ENCODE data around the gene UVSSA. TPM values are rescaled to one million over a fixed set of nuclear protein-coding genes. Genes with fewer than 3 reads are reported as not detected.
"Not testable (repeated sequence)": the region's sequence is repeated elsewhere in the genome, so short reads cannot be mapped to it uniquely, and the experiment has no call there.

The UVSSA gene
- total RNA-seq, 1 donor from 2014 or later = 22.1 TPM

- no peak for DNase-seq (ENCODE audit: low spot score)
- TF ChIP-seq, protein P1, sequence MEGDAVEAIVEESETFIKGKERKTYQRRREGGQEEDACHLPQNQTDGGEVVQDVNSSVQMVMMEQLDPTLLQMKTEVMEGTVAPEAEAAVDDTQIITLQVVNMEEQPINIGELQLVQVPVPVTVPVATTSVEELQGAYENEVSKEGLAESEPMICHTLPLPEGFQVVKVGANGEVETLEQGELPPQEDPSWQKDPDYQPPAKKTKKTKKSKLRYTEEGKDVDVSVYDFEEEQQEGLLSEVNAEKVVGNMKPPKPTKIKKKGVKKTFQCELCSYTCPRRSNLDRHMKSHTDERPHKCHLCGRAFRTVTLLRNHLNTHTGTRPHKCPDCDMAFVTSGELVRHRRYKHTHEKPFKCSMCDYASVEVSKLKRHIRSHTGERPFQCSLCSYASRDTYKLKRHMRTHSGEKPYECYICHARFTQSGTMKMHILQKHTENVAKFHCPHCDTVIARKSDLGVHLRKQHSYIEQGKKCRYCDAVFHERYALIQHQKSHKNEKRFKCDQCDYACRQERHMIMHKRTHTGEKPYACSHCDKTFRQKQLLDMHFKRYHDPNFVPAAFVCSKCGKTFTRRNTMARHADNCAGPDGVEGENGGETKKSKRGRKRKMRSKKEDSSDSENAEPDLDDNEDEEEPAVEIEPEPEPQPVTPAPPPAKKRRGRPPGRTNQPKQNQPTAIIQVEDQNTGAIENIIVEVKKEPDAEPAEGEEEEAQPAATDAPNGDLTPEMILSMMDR (IDR thresholded peaks at IDR 0.05; ENCODE audit: unreplicated experiment) = no peak
- H3K9me3 Mint-ChIP-seq (ENCODE audit: unreplicated experiment) = no peaks in the 10 kb centered on the region
- H3K4me1 Mint-ChIP-seq (ENCODE audit: unreplicated experiment) = peaks cover 18% of the 10 kb centered on the region
- H3K4me3 Mint-ChIP-seq (ENCODE audit: unreplicated experiment) = no peak overlapping the region
- H3K27ac Mint-ChIP-seq (ENCODE audit: unreplicated experiment) = no peak overlapping the region
- H3K36me3 Mint-ChIP-seq (ENCODE audit: low read depth, unreplicated experiment) = peaks cover 27% of the 10 kb centered on the region
- peaks cover 4% of the 10 kb centered on the region for H3K27me3 Mint-ChIP-seq (ENCODE audit: unreplicated experiment)
These were observed 24.9 kb upstream of the UVSSA start for GRCh38 chr4:1321946-1322650.

- TF ChIP-seq, protein P1 (IDR thresholded peaks at IDR 0.05; ENCODE audit: unreplicated experiment) = no peak
- H3K9me3 Mint-ChIP-seq (ENCODE audit: unreplicated experiment) = no peaks in the 10 kb centered on the region
- H3K4me3 Mint-ChIP-seq (ENCODE audit: unreplicated experiment) = no peak overlapping the region
- H3K4me1 Mint-ChIP-seq (ENCODE audit: unreplicated experiment) = peaks cover 15% of the 10 kb centered on the region
- DNase-seq (ENCODE audit: low spot score) = no peak
- no peak overlapping the region for H3K27ac Mint-ChIP-seq (ENCODE audit: unreplicated experiment)
- H3K27me3 Mint-ChIP-seq (ENCODE audit: unreplicated experiment) = peaks cover 2% of the 10 kb centered on the region
- peaks cover 24% of the 10 kb centered on the region for H3K36me3 Mint-ChIP-seq (ENCODE audit: low read depth, unreplicated experiment)
These were observed 23.8 kb upstream of the UVSSA start for GRCh38 chr4:1323280-1323634.

DNA sequence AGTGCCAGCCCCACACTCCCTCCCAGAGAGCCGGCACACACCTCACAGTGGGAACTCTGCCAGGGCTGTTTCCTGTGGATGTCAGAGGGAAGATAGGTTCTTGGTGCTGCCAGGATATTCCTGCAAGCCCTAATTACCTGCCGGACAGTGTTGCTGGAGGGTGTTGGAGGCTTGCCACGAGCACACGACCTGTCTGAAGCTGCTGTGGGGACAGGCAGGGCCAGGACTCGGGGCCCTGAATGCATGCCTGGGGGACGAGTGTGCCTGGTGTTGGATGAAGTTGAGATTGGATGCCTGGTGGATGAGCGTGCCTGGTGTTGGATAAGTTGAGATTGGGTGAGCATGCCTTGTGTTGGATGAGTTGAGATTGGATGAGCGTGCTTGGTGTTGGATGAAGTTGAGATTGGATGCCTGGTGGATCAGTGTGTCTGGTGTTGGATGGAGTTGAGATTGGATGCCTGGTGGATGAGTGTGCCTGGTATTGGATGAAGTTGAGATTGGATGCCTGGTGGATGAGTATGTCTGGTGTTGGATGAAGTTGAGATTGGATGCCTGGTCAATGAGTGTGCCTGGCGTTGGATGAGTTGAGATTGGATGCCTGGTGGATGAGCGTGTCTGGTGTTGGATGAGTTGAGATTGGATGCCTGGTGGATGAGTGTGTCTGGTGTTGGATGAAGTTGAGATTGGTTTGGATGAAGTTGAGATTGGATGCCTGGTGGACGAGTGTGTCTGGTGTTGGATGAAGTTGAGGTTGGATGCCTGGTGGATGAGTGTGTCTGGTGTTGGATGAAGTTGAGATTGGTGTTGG lies 23.2 kb upstream of the UVSSA start:
- DNase-seq (ENCODE audit: low spot score) = no peak
- H3K4me1 Mint-ChIP-seq (ENCODE audit: unreplicated experiment) = peaks cover 10% of the 10 kb centered on the region
- H3K4me3 Mint-ChIP-seq (ENCODE audit: unreplicated experiment) = no peak overlapping the region
- peaks cover 2% of the 10 kb centered on the region for H3K27me3 Mint-ChIP-seq (ENCODE audit: unreplicated experiment)
- peaks cover 20% of the 10 kb centered on the region for H3K36me3 Mint-ChIP-seq (ENCODE audit: low read depth, unreplicated experiment)
- no peaks in the 10 kb centered on the region for H3K9me3 Mint-ChIP-seq (ENCODE audit: unreplicated experiment)
- no peak overlapping the region for H3K27ac Mint-ChIP-seq (ENCODE audit: unreplicated experiment)
- TF ChIP-seq, protein P1 (IDR thresholded peaks at IDR 0.05; ENCODE audit: unreplicated experiment) = no peak

DNA sequence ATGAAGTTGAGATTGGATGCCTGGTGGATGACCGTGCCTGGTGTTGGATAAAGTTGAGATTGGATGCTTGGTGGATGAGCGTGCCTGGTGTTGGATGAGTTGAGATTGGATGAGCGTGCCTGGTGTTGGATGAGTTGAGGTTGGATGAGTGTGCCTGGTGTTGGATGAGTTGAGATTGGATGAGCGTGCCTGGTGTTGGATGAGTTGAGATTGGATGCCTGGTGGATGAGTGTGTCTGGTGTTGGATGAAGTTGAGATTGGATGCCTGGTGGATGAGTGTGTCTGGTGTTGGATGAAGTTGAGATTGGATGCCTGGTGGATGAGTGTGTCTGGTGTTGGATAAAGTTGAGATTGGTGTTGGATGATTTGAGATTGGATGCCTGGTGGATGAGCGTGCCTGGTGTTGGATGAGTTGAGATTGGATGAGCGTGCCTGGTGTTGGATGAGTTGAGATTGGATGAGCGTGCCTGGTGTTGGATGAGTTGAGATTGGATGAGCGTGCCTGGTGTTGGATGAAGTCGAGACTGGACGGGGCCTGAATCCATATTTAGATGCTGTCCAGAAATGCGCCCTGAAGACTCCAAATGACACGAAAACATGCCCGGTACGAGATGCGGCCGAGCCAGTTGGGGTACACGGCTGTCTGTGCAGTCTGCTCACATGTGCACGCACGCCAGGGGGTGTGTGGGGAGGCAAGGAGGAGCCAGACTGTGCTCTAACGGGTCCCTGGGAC lies 22.4 kb upstream of the UVSSA start:
- H3K4me3 Mint-ChIP-seq (ENCODE audit: unreplicated experiment); DNase-seq (ENCODE audit: low spot score); H3K27me3 Mint-ChIP-seq (ENCODE audit: unreplicated experiment); H3K27ac Mint-ChIP-seq (ENCODE audit: unreplicated experiment); H3K4me1 Mint-ChIP-seq (ENCODE audit: unreplicated experiment); H3K9me3 Mint-ChIP-seq (ENCODE audit: unreplicated experiment): not testable (repeated sequence)
- peaks cover 16% of the 10 kb centered on the region for H3K36me3 Mint-ChIP-seq (ENCODE audit: low read depth, unreplicated experiment)

GRCh38 chr4:1325176-1325480 lies 21.9 kb upstream of the UVSSA start:
- H3K27ac Mint-ChIP-seq (ENCODE audit: unreplicated experiment) = no peak overlapping the region
- H3K4me3 Mint-ChIP-seq (ENCODE audit: unreplicated experiment) = no peak overlapping the region
- TF ChIP-seq, protein P1 (IDR thresholded peaks at IDR 0.05; ENCODE audit: unreplicated experiment) = no peak
- peaks cover under 1% of the 10 kb centered on the region for H3K4me1 Mint-ChIP-seq (ENCODE audit: unreplicated experiment)
- no peaks in the 10 kb centered on the region for H3K9me3 Mint-ChIP-seq (ENCODE audit: unreplicated experiment)
- H3K36me3 Mint-ChIP-seq (ENCODE audit: low read depth, unreplicated experiment) = peaks cover 13% of the 10 kb centered on the region
- DNase-seq (ENCODE audit: low spot score) = no peak
- H3K27me3 Mint-ChIP-seq (ENCODE audit: unreplicated experiment) = peaks cover 2% of the 10 kb centered on the region

Data from endothelial cell (in vitro differentiated cells).